ENCODE results near the gene CRB2.

The CRB2 gene

GRCh38 chr9:123356851-123357742, 1.1 kb downstream of the CRB2 start:
- no peak for ATAC-seq (ENCODE audit: insufficient read depth, low read depth)

GRCh38 chr9:123357743-123358059, 1.7 kb downstream of the CRB2 start:
- DNase-seq (no peak), ATAC-seq (ENCODE audit: insufficient read depth, low read depth) (no peak)
- H3K27ac ChIP-seq (ENCODE audit: low read length), result no peak overlapping the region
- H3K9me3 ChIP-seq (ENCODE audit: insufficient read depth, low read length, severe bottlenecking), result no peaks in the 10 kb centered on the region
- H2AFZ ChIP-seq (ENCODE audit: low read depth, low read length), result no peak overlapping the region
- TF ChIP-seq EZH2 (IDR thresholded peaks at IDR 0.05; ENCODE audit: borderline replicate concordance, low read depth, low read length, severe bottlenecking) (no peak), CTCF (IDR thresholded peaks at IDR 0.05; ENCODE audit: borderline replicate concordance, extremely low read depth, low read length, poor library complexity, severe bottlenecking) (no peak)
- no peak overlapping the region for H3K9ac ChIP-seq (ENCODE audit: low read depth, low read length)
- H3K79me2 ChIP-seq (ENCODE audit: insufficient read depth, low read length), result no peaks in the 10 kb centered on the region
- H3K4me3 ChIP-seq (ENCODE audit: low read depth in 1 of 2, low read length in 2 of 2), result no peak overlapping the region
- H3K36me3 ChIP-seq (ENCODE audit: insufficient read depth, low read length), result no peaks in the 10 kb centered on the region
- H4K20me1 ChIP-seq (ENCODE audit: insufficient read depth, low read length), result no peaks in the 10 kb centered on the region
- no peak overlapping the region for H3K4me2 ChIP-seq (ENCODE audit: insufficient read depth, low read length)
- 0 out of 2 replicates have a peak, but pooled peaks cover 2% of the 10 kb centered on the region for H3K4me1 ChIP-seq (ENCODE audit: insufficient read depth, low read length)
- H3K27me3 ChIP-seq (ENCODE audit: insufficient read depth, low read length, poor library complexity), result no peaks in the 10 kb centered on the region

More at GRCh38 chr9:123356851-123357742, 1.1 kb downstream of the CRB2 start:
- no peak overlapping the region for H3K9ac ChIP-seq (ENCODE audit: low read depth, low read length)
- DNase-seq, result no peak
- H3K79me2 ChIP-seq (ENCODE audit: insufficient read depth, low read length), result no peaks in the 10 kb centered on the region
- H3K4me3 ChIP-seq (ENCODE audit: low read depth in 1 of 2, low read length in 2 of 2), result no peak overlapping the region
- no peak overlapping the region for H2AFZ ChIP-seq (ENCODE audit: low read depth, low read length)
- H3K27ac ChIP-seq (ENCODE audit: low read length), result no peak overlapping the region
- H3K27me3 ChIP-seq (ENCODE audit: insufficient read depth, low read length, poor library complexity), result peaks cover 3% of the 10 kb centered on the region
- H3K36me3 ChIP-seq (ENCODE audit: insufficient read depth, low read length), result no peaks in the 10 kb centered on the region
- H3K4me2 ChIP-seq (ENCODE audit: insufficient read depth, low read length), result no peak overlapping the region
- H3K4me1 ChIP-seq (ENCODE audit: insufficient read depth, low read length), result 0 out of 2 replicates have a peak, but pooled peaks cover 2% of the 10 kb centered on the region
- TF ChIP-seq CTCF (IDR thresholded peaks at IDR 0.05; ENCODE audit: borderline replicate concordance, extremely low read depth, low read length, poor library complexity, severe bottlenecking) (no peak), EZH2 (IDR thresholded peaks at IDR 0.05; ENCODE audit: borderline replicate concordance, low read depth, low read length, severe bottlenecking) (no peak)
- no peaks in the 10 kb centered on the region for H3K9me3 ChIP-seq (ENCODE audit: insufficient read depth, low read length, severe bottlenecking)
- no peaks in the 10 kb centered on the region for H4K20me1 ChIP-seq (ENCODE audit: insufficient read depth, low read length)

- Histone ChIP-seq H3K79me2 (ENCODE audit: insufficient read depth, low read length) (no peaks in the 10 kb centered on the region), H3K36me3 (ENCODE audit: insufficient read depth, low read length) (no peaks in the 10 kb centered on the region), H4K20me1 (ENCODE audit: insufficient read depth, low read length) (no peaks in the 10 kb centered on the region), H3K4me1 (ENCODE audit: insufficient read depth, low read length) (0 out of 2 replicates have a peak, but pooled peaks cover 2% of the 10 kb centered on the region), H3K4me2 (ENCODE audit: insufficient read depth, low read length) (no peak overlapping the region), H2AFZ (ENCODE audit: low read depth, low read length) (no peak overlapping the region), H3K27me3 (ENCODE audit: insufficient read depth, low read length, poor library complexity) (no peaks in the 10 kb centered on the region), H3K27ac (ENCODE audit: low read length) (no peak overlapping the region), H3K9me3 (ENCODE audit: insufficient read depth, low read length, severe bottlenecking) (no peaks in the 10 kb centered on the region), H3K4me3 (ENCODE audit: low read depth in 1 of 2, low read length in 2 of 2) (no peak overlapping the region), H3K9ac (ENCODE audit: low read depth, low read length) (no peak overlapping the region)
- ATAC-seq (ENCODE audit: insufficient read depth, low read depth) (no peak), DNase-seq (no peak)
- TF ChIP-seq CTCF (IDR thresholded peaks at IDR 0.05; ENCODE audit: borderline replicate concordance, extremely low read depth, low read length, poor library complexity, severe bottlenecking) (no peak), EZH2 (IDR thresholded peaks at IDR 0.05; ENCODE audit: borderline replicate concordance, low read depth, low read length, severe bottlenecking) (no peak)
These were observed 2.3 kb downstream of the CRB2 start for GRCh38 chr9:123358181-123358905.
